GM21528 (cell line): ENCODE results near the gene QRFP.

Experiments used
- ATAC-seq: cut with Tn5 transposase; IDR thresholded peaks from one replicate; pipeline ENCODE4 v1.9.1; 2021; ENCODE audit warnings: mild to moderate bottlenecking, moderate library complexity; ENCODE audit not compliant: unreplicated experiment, low FRiP score

Gene QRFP

GRCh38 chr9:130905902-130906734 is 9.5 kb upstream of the QRFP start:
- no peak for ATAC-seq

- ATAC-seq = no peak
Measured at GRCh38 chr9:130905125-130905901, 8.7 kb upstream of the QRFP start.

- ATAC-seq = no peak
Measured at GRCh38 chr9:130904070-130905044, 7.7 kb upstream of the QRFP start.

- no peak for ATAC-seq
Measured at GRCh38 chr9:130903194-130904069, 6.8 kb upstream of the QRFP start.

GRCh38 chr9:130902204-130903185 is 5.9 kb upstream of the QRFP start:
- no peak for ATAC-seq

- ATAC-seq = no peak
Measured at GRCh38 chr9:130901498-130902203, 5.0 kb upstream of the QRFP start.

GRCh38 chr9:130900701-130901497 is 4.3 kb upstream of the QRFP start:
- no peak for ATAC-seq

- no peak for ATAC-seq
Measured at GRCh38 chr9:130899051-130899748, 2.6 kb upstream of the QRFP start.

GRCh38 chr9:130898552-130898852 is 1.9 kb upstream of the QRFP start:
- ATAC-seq = no peak

GRCh38 chr9:130897848-130898551 is 1.4 kb upstream of the QRFP start:
- no peak for ATAC-seq

GRCh38 chr9:130897105-130897751 is 616 bp upstream of the QRFP start:
- ATAC-seq = no peak

- ATAC-seq = no peak
Measured at GRCh38 chr9:130895481-130896232, 955 bp downstream of the QRFP start.

- no peak for ATAC-seq
Measured at GRCh38 chr9:130895038-130895437, 1.6 kb downstream of the QRFP start.

GRCh38 chr9:130894546-130894945 is 2.1 kb downstream of the QRFP start:
- no peak for ATAC-seq
